Activated CD4-positive, alpha-beta T cell treated with anti-CD3 and anti-CD28 coated beads, Interleukin-2, amount 50 U/mL, for 16 hours (primary cell): Measurements from ENCODE around the gene TESMIN.

Experiments used
- DNase-seq: peaks from one replicate; pipeline ENCODE4 v3.0.0-alpha.2; 2020

Gene TESMIN

GRCh38 chr11:68658097-68658496 lies 93.2 kb downstream of the TESMIN start:
- DNase-seq, result no peak
